Adrenal gland (tissue), 5 donors: Measurements from ENCODE around the gene C6orf141.

Experiments
- POLR2A ChIP-seq, 2 donors: fragments of 450-650 bp; IDR thresholded peaks; one replicate each; pipeline ENCODE4 v1.6.1; 2017; ENCODE audit warnings: antibody characterized with exemption in 2 of 2, mild to moderate bottlenecking in 2 of 2, moderate library complexity in 1 of 2
- TF ChIP-seq, protein P1 (sequence below), 6 experiments: fragments of 450-650 bp in 4 of 6; fragments of 200-600 bp in 2 of 6; sonication (generic) in 1 of 6; IDR thresholded peaks; 1 replicate in 5 of 6; 2 replicates in 1 of 6; pipeline versions ENCODE4 v1.5.1 to v1.8.0; 2016 to 2021; ENCODE audit warnings: antibody characterized with exemption in 6 of 6, mild to moderate bottlenecking in 2 of 6, moderate library complexity in 1 of 6
- donor health status: DM: no; HTN: no; CAD: no.

DNA sequence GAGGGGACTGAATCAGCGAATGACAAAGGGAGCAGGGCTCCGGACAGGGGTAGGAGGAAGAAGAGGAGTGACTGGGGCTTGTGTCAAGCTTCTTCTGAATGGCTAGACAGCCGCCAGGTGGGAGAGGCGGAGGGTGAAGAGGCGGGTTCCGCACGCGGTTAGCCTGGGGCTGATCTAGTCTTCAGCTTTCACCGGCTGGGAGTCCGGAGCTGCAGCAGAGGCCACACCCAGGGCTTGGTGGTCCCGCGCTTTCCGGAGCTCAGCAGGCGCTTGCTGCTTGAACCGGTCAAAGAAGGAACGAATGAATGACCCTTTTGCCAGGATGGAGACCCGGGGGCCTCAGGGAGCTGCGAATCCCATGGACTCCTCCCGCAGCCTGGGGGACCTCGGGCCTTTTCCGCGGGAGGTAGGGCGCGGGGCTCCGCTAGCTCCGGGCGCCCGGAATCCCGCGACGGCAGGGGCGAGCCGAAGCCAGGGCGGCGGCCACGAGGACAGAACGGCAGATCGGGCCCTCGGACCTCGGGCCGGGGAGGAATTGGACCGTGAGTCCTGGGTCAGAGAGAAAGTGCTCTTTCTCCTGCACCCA lies at the start of gene C6orf141:
- TF ChIP-seq, protein P1, sequence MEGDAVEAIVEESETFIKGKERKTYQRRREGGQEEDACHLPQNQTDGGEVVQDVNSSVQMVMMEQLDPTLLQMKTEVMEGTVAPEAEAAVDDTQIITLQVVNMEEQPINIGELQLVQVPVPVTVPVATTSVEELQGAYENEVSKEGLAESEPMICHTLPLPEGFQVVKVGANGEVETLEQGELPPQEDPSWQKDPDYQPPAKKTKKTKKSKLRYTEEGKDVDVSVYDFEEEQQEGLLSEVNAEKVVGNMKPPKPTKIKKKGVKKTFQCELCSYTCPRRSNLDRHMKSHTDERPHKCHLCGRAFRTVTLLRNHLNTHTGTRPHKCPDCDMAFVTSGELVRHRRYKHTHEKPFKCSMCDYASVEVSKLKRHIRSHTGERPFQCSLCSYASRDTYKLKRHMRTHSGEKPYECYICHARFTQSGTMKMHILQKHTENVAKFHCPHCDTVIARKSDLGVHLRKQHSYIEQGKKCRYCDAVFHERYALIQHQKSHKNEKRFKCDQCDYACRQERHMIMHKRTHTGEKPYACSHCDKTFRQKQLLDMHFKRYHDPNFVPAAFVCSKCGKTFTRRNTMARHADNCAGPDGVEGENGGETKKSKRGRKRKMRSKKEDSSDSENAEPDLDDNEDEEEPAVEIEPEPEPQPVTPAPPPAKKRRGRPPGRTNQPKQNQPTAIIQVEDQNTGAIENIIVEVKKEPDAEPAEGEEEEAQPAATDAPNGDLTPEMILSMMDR (IDR thresholded peaks at IDR 0.05) = no peak
- no peak for TF ChIP-seq POLR2A (IDR thresholded peaks at IDR 0.05)
